SK-N-SH treated with all-trans-retinoic acid at 6 μM for 48 hours (cell line): ENCODE data around the gene CDR2.

ENCODE experiments used
- ATAC-seq: fragments of 200-7000 bp; cut with Tn5 transposase; 3 replicates; pipeline ENCODE4 v1.9.1; 2020; ENCODE audit warnings: mild to moderate bottlenecking, moderate library complexity
- ARNTL ChIP-seq: fragments of 450-650 bp; formaldehyde crosslinking; IDR thresholded peaks from 2 replicates; pipeline ENCODE4 v1.5.0; 2020; ENCODE audit warnings: low read depth, mild to moderate bottlenecking, moderate library complexity, borderline replicate concordance
- BACH2 ChIP-seq: fragments of 250-450 bp; sonication (Bioruptor Pico); IDR thresholded peaks from 2 replicates; pipeline ENCODE4 v1.9.0; 2021; ENCODE audit warnings: mild to moderate bottlenecking, borderline replicate concordance
- CREB5 ChIP-seq: fragments of 250-450 bp; sonication (Bioruptor Pico); IDR thresholded peaks from 2 replicates; pipeline ENCODE4 v1.5.1; 2020; ENCODE audit warnings: low read depth, mild to moderate bottlenecking, moderate library complexity
- CSDC2 ChIP-seq: fragments of 250-450 bp; sonication (Bioruptor Pico); IDR thresholded peaks from 2 replicates; pipeline ENCODE4 v1.5.0; 2020; ENCODE audit warnings: mild to moderate bottlenecking, moderate library complexity
- CSRNP3 ChIP-seq: fragments of 250-450 bp; sonication (Bioruptor Pico); IDR thresholded peaks from 2 replicates; pipeline ENCODE4 v1.5.1; 2021; ENCODE audit warnings: mild to moderate bottlenecking, moderate library complexity
- ESRRG ChIP-seq: fragments of 250-450 bp; sonication (Bioruptor Pico); IDR thresholded peaks from 2 replicates; pipeline ENCODE4 v1.6.1; 2021; ENCODE audit warnings: mild to moderate bottlenecking
- GLIS3 ChIP-seq: fragments of 250-450 bp; sonication (Bioruptor Pico); IDR thresholded peaks from 2 replicates; pipeline ENCODE4 v1.5.0; 2020; ENCODE audit warnings: mild to moderate bottlenecking, moderate library complexity
- ISL1 ChIP-seq: fragments of 250-450 bp; sonication (Bioruptor Pico); IDR thresholded peaks from 2 replicates; pipeline ENCODE4 v2.1.2; 2022; ENCODE audit warnings: mild to moderate bottlenecking, moderate library complexity
- OSR1 ChIP-seq: fragments of 250-450 bp; sonication (Bioruptor Pico); IDR thresholded peaks from 2 replicates; pipeline ENCODE4 v1.8.0; 2022; ENCODE audit warnings: moderate library complexity, mild to moderate bottlenecking, inconsistent platforms
- PATZ1 ChIP-seq: fragments of 250-450 bp; sonication (Bioruptor Pico); IDR thresholded peaks from 2 replicates; pipeline ENCODE4 v1.8.0; 2020; ENCODE audit warnings: mild to moderate bottlenecking, moderate library complexity, borderline replicate concordance
- POU6F1 ChIP-seq: fragments of 250-450 bp; sonication (Bioruptor Pico); IDR thresholded peaks from 2 replicates; pipeline ENCODE4 v1.8.0; 2021; ENCODE audit warnings: low read depth, mild to moderate bottlenecking, moderate library complexity, borderline replicate concordance
- PPARA ChIP-seq: fragments of 250-450 bp; sonication (Bioruptor Pico); IDR thresholded peaks from 2 replicates; pipeline ENCODE4 v1.5.0; 2020; ENCODE audit warnings: mild to moderate bottlenecking, borderline replicate concordance
- RARB ChIP-seq: fragments of 250-450 bp; sonication (Bioruptor Pico); IDR thresholded peaks from 2 replicates; pipeline ENCODE4 v1.8.0; 2021; ENCODE audit warnings: mild to moderate bottlenecking, moderate library complexity
- SNAI2 ChIP-seq: fragments of 250-450 bp; sonication (Bioruptor Pico); IDR thresholded peaks from 2 replicates; pipeline ENCODE4 v1.5.0; 2020; ENCODE audit warnings: mild to moderate bottlenecking, moderate library complexity
- TCF4 ChIP-seq: fragments of 250-450 bp; sonication (Bioruptor Pico); IDR thresholded peaks from 2 replicates; pipeline ENCODE4 v1.8.0; 2021; ENCODE audit warnings: mild to moderate bottlenecking, moderate library complexity, borderline replicate concordance
- TOX ChIP-seq: fragments of 250-450 bp; sonication (Bioruptor Pico); IDR thresholded peaks from 2 replicates; pipeline ENCODE4 v1.8.0; 2021; ENCODE audit warnings: mild to moderate bottlenecking, moderate library complexity, borderline replicate concordance
- ZC3H10 ChIP-seq: fragments of 250-450 bp; sonication (Bioruptor Pico); IDR thresholded peaks from 2 replicates; pipeline ENCODE4 v1.5.1; 2021; ENCODE audit warnings: mild to moderate bottlenecking, moderate library complexity
- ZFP3 ChIP-seq: fragments of 250-450 bp; sonication (Bioruptor Pico); IDR thresholded peaks from 2 replicates; pipeline ENCODE4 v1.5.0; 2020; ENCODE audit warnings: mild to moderate bottlenecking, moderate library complexity
- ZFP30 ChIP-seq: fragments of 450-650 bp; formaldehyde crosslinking; IDR thresholded peaks from 2 replicates; pipeline ENCODE4 v1.5.0; 2022; ENCODE audit warnings: mild to moderate bottlenecking, moderate library complexity
- ZNF565 ChIP-seq: fragments of 450-650 bp; formaldehyde crosslinking; conservative IDR thresholded peaks from 2 replicates; pipeline ENCODE4 v1.5.0; 2020; ENCODE audit warnings: low read depth, mild to moderate bottlenecking, moderate library complexity
- ZNF70 ChIP-seq: fragments of 450-650 bp; formaldehyde crosslinking; IDR thresholded peaks from 2 replicates; pipeline ENCODE4 v1.5.0; 2020; ENCODE audit warnings: mild to moderate bottlenecking, moderate library complexity
- ZNF8 ChIP-seq: fragments of 450-650 bp; formaldehyde crosslinking; IDR thresholded peaks from 2 replicates; pipeline ENCODE4 v1.5.0; 2020; ENCODE audit warnings: mild to moderate bottlenecking, moderate library complexity

The CDR2 gene

GRCh38 chr16:22323173-22323958 lies 51.1 kb downstream of the CDR2 start (continued):
- TF ChIP-seq POU6F1: no peak
- TF ChIP-seq ZFP3 (CRISPR knock-in tag): no peak
- TF ChIP-seq GLIS3 (CRISPR knock-in tag): no peak
- no peak for TF ChIP-seq TOX (CRISPR knock-in tag)
- TF ChIP-seq BACH2: no peak
- no peak for TF ChIP-seq ESRRG
- TF ChIP-seq ARNTL: no peak
- TF ChIP-seq OSR1 (CRISPR knock-in tag): no peak
- TF ChIP-seq CREB5: no peak
- TF ChIP-seq ZC3H10: no peak
- no peak for TF ChIP-seq ISL1 (CRISPR knock-in tag)
- TF ChIP-seq ZNF70 (CRISPR knock-in tag): no peak
- TF ChIP-seq, all 23 proteins: peak for 0

- no peak for TF ChIP-seq GLIS3 (CRISPR knock-in tag)
- no peak for TF ChIP-seq ZNF565
- no peak for TF ChIP-seq CSRNP3 (CRISPR knock-in tag)
- no peak for TF ChIP-seq BACH2
- no peak for TF ChIP-seq OSR1 (CRISPR knock-in tag)
- TF ChIP-seq SNAI2: no peak
- ATAC-seq: no peak
Measured at GRCh38 chr16:22322741-22323140, 51.7 kb downstream of the CDR2 start.

- ATAC-seq: no peak
- TF ChIP-seq OSR1 (CRISPR knock-in tag): no peak
- no peak for TF ChIP-seq ZNF565
- no peak for TF ChIP-seq BACH2
- no peak for TF ChIP-seq ISL1 (CRISPR knock-in tag)
- TF ChIP-seq ESRRG: no peak
- TF ChIP-seq PPARA (CRISPR knock-in tag): no peak
- no peak for TF ChIP-seq ZFP30
- TF ChIP-seq CSRNP3 (CRISPR knock-in tag): no peak
- TF ChIP-seq ZNF8 (CRISPR knock-in tag): no peak
- TF ChIP-seq SNAI2: no peak
- no peak for TF ChIP-seq TCF4 (CRISPR knock-in tag)
- TF ChIP-seq POU6F1: no peak
- TF ChIP-seq TOX (CRISPR knock-in tag): no peak
- TF ChIP-seq RARB: no peak
- TF ChIP-seq PATZ1 (CRISPR knock-in tag): no peak
- TF ChIP-seq CSDC2 (CRISPR knock-in tag): no peak
Measured at GRCh38 chr16:22322021-22322471, 52.4 kb downstream of the CDR2 start.
